Posterior vena cava (tissue), 2 donors: Measurements from ENCODE around the gene SAMD14. TPM values are rescaled to one million over a fixed set of nuclear protein-coding genes. Genes with fewer than 3 reads are reported as not detected.

Experiments used
- DNase-seq: peaks from one replicate; pipeline ENCODE4 v3.0.0-alpha.2; 2020; ENCODE audit warnings: low spot score
- intact Hi-C, 2 donors: fragments of 100-400 bp; cut with DNase I; formaldehyde crosslinking; loops; one replicate each; pipeline versions ENCODE4 v1.14.1 to v1.14.2; 2022 to 2023
- total RNA-seq, 2 donors: library from RNA; stranded (reverse); fragmentation: NEBNext Ultra II Directional; extraction: Animal tissue kit (Norgen Biotek cat#: 25700); gene quantifications; one replicate each; pipeline ENCODE4 v1.2.1, GENCODE V29; 2021
- donor health status: DM: yes; HTN: yes; CAD: no.
- donor health status: DM: yes; HTN: yes; CAD: no.

SAMD14 gene
- total RNA-seq, 2 donors from 2014 or later, result 6.6 to 6.7 TPM

DNA sequence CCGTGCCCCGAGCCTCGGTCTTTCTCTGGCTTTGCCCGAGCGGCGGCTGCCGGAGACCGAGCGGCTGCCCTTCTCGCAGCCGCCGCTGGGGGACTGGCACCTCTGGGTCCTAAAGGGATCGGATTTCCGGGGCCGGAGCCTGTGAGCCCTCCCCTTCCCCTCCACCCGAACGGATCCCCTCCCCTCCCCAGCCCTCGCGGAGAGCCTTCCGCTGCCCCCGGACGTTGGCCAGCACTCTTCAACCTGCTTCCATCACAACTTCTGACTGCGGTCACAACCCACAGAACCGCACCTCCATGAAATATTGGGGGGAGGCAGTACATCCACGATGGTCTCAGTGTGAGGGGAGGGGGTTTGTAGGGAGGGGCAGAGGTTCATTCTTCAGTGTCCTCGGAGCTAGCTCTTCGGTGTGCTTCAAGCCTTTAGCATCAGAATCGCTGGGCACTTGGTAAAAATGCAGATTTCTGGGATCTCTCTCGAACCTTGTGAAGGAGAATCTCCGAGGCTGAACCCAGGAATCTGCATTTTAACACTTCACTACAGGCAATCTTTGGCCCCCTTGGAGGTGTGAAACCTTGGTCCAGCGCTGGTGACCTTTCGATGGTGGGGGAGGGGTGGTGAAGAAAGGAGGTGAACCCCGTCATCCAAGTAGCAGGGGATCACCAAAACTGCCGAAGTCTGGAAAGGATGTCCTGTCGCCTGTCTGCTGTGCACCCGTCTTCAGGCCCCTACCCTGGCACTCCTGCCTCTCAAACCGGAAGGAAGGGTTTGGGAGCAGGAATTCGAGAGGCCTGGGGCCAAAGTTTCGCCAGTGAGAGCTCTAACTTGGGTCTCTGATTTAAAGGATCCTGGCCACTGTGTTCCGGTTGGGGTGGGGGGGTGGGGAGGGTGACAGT is 21.3 kb upstream of the SAMD14 start:
- intact Hi-C loops, result no loop called here
- DNase-seq, result peak; percentile 97

DNA sequence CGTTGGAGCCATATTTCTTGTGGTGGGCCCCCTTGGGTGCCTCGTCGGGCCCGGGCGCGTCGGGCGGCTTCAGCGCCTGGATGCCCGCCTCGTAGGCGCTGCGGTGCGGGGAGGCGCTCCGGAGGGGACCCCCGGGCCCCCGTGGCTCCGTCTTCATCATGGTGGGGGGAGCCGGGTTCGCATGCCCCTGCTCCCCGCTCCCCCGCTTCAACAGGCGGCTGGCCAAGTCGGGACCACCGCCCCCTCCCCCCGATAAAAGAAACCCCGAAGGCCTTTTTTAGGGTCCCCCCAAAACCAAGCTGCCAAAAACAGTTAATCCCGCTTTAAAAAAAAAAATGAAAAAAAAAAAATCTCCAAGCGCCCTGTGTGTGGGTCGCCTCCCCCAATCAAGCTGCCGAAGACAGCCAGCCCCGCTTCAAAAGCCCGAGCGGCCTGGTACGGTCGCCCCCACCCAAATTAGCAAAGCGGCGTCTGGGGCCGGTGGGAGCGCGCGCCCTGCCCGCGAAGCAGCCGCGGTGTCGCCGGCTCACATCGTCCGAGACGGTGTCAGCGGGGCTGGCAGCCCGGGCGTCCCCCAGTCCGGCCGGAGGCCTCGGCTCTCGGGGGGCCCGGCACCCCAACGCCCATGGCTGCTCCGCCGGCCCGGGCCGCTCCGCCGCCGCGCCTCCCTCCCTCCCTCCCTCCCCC is 20.5 kb upstream of the SAMD14 start, which contains the start of gene PPP1R9B:
TSS of gene PPP1R9B (minus strand) at position 324 of the 687 bp plus-strand sequence. CDS start at position 160, 164 bp downstream.
- intact Hi-C loops, result loop anchor here in 1 of 2 donors (1.0 kb wide), 1 partner anchor 49 kb away; no protein-coding TSS in a partner anchor
- no peak for DNase-seq

DNA sequence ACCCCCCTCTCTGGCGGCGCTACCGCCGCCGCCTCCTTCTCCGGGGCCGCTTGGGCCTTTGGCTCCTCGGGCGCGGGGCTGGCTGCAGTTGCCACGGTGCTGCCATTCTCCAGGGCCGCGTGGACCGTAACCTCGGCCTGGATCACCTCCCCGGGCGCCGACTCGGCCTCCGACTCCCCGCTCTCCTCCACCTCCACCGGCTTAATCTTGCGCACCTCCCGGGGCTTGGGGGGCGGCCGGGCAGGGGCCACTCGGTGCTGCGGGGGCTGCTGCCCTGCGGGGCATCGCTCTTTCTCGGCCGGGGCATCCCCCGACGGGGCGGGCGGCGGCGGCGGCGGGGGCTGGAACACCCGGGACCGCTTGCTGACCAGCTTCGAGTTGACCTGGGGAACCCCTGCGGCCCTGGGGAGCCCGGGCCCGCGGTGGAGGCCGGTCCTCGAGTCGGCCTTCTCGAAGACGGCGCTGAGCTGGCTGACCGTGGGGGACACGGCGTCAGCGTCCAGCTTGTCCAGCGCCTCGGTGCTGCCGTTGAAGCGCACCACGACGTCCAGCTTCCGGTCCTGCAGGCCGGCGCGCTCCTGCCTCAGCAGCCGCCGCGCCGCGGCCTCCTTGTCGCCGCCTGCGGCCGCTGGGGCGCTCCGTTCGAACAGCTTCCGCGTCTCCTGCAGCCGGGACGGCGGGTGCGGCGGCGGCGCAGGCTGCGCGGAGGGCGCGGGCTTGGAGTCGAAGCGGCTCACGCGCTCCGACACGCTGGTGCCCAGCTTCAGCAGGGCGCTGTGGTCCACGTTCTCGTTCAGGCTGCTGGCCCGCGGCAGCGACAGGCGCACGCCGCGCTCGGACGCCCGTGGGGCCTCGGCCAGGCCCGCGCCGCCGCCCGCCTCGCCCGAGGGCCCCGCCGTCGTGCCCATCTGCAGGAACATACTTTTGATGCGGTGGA is 19.7 kb upstream of the SAMD14 start:
- peak; percentile 90 for DNase-seq
- intact Hi-C loops, result loop anchor here in 1 of 2 donors (1.0 kb wide), 1 partner anchor 50 kb away; no protein-coding TSS in a partner anchor

- intact Hi-C loops, result no loop called here
- no peak for DNase-seq
Observed at GRCh38 chr17:50149091-50149416, 19.1 kb upstream of the SAMD14 start.

DNA sequence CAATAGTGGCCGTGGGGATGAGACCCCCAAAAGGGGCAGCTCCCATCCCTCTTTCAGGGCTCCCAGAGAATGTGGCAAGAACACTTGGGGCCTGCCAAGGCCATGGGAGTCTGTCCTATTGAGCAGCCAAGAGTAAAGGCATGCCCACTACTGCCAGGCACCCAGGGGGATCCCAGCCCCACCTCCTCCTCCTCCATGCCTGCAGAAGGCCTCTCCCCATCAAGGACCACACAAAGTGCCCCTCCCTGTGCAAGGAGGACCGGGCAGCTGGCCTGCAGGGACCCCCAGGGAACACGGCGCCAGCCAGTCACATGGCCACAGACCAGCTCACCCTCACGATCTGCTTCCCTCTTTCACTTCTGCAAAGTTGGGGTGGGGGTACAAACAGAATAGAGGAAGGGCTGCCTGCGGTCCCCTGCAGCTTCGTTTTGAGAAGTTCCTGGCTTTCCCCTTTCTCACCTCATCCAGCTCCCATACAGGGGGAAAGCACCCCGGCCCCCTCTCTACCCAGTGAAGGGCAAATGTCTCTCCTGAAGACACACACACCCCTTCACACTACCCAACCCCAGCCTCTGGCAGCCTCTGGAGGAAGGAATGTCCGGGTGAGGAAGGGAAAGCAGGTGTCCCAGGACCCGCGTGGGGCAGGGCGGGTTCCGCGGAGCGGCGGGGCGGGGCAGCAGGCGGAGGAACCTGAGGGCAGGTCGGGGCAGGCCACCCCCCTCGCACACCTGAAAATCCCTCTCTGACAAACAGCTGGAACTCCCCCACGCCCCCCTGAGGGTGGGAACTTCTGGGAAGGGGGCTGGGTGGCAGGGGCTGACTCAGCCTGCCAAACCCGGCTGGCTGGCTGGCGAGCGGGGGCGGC is 18.5 kb upstream of the SAMD14 start:
- peak; percentile 86 for DNase-seq

GRCh38 chr17:50147841-50148225 is 17.9 kb upstream of the SAMD14 start:
- DNase-seq, result no peak
- intact Hi-C loops, result no loop called here

More for the DNA sequence above, 18.5 kb upstream of the SAMD14 start:
- intact Hi-C loops, result no loop called here

GRCh38 chr17:50146927-50147665 is 17.1 kb upstream of the SAMD14 start:
- intact Hi-C loops, result no loop called here

DNA sequence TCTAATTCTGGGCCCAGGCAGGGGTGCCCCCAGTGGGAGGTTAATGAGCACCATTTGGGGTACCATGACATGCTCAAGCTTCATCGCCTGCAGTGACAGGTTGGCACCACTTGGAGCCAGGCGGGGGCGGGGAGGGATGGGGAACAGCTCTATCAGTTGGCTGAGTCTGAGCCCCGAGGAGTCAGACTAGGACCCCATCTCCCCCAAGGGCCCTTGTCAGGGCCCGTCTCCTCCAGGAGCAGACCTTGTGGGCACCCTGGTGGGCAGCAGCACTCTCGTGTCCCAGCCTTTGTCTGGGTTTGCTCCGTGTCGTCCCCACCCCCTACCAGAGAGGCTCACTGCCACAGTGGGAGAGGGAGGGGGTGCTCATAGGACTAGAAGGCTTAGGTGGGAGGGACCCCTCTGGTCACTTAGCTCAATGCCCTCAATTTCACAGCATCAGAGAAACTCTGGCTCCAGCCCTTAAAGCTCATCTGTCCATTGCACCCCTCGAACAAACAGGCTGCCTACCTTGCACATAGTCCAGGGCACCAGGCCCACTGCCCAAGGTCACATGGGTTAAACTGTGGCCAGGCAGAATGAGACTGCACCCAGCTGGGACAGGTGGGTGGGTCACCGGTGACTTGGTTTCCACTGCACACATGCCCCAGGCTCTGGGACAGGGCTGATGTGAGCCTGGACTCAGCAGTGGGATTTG is 16.4 kb upstream of the SAMD14 start:
- DNase-seq, result no peak
- intact Hi-C loops, result no loop called here

More at GRCh38 chr17:50146927-50147665, 17.1 kb upstream of the SAMD14 start:
- DNase-seq, result no peak

DNA sequence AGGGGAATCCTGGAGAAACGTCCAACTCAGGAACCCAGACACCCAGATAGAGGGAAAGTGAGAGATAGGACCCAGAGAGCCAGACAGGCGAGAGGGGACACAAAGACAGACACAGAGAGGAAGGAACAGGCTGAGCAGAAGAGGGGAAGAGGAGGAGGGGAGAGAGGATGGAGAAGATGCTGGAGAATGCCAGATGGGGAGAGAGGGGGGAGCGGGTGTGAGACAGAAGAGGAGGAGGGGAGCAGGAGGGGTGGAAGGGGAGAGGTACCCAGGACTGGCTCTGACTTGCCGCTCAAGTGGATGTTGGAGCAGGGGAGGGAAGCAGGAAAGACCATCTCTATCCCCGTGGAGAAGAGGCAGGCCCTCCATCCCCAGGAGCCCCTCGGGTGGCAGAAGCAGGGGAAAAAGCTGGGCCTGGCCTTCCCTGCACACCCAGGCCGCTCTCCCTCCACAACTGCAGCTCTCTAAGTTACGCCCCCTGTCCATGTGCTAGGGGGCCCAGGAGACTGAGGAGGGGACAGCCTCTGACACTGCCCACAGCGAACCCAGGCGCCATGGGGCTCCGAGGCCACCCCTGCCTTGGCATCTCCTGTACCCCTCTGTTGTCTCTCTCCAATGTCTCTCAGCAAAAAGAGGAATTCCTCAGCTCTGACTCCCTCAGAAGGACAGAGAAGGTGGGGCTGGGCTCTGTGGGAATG is 15.7 kb upstream of the SAMD14 start:
- intact Hi-C loops, result no loop called here
- DNase-seq, result no peak

GRCh38 chr17:50144845-50145531 is 15.0 kb upstream of the SAMD14 start:
- intact Hi-C loops, result no loop called here

GRCh38 chr17:50144355-50144754 is 14.4 kb upstream of the SAMD14 start:
- intact Hi-C loops, result no loop called here
- no peak for DNase-seq

More at GRCh38 chr17:50144845-50145531, 15.0 kb upstream of the SAMD14 start:
- DNase-seq, result no peak

GRCh38 chr17:50143461-50144176 is 13.7 kb upstream of the SAMD14 start:
- intact Hi-C loops, result no loop called here
- DNase-seq, result no peak

- intact Hi-C loops, result no loop called here
- no peak for DNase-seq
Observed at GRCh38 chr17:50141745-50142110, 11.8 kb upstream of the SAMD14 start.

- no peak for DNase-seq
- intact Hi-C loops, result no loop called here
Observed at GRCh38 chr17:50141026-50141744, 11.2 kb upstream of the SAMD14 start.
